Activated T-helper 1 cell treated with Interleukin-2 at 50 U/mL for 16 hours (primary cell): ENCODE measurements around the gene ZNF48.
A peak's percentile ranks its signal among the peaks of the same experiment; 100 is the strongest.

Experiments
- DNase-seq: peaks from one replicate; pipeline ENCODE4 v3.0.0-alpha.2; 2020; ENCODE audit warnings: low read depth

Gene ZNF48

DNA sequence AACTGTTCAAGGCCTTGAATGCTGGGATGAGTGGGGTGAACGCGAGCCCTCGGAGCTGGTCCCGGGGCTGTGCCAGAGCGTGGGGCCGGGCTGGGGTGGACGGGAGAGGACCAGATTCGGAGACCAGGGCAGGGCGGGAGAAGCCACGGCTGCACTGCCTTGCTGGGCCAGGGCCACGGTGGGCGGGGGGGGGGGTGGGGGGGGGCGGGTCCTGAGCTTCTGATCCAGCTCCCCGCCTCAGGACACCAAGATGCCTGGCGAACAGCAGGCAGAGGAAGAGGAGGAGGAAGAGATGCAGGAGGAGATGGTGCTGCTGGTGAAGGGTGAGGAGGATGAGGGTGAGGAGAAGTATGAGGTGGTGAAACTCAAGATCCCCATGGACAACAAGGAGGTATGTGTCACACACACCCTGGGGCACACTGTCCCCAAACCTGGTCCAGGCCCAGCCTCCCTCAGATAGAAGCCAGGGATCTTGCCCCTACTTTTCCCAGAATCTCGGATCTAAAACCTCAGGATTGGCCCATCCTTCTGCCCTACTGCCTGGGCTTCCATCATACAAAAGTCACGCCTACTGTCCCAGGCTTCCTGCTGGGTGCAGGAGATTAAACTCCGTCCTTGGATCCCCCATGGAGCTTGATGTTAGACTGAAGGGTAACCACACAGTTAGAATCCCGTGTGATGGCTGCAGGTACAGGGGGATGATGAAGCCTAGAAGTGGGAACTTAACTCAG lies 12.7 kb downstream of the ZNF48 start:
- no peak for DNase-seq

DNA sequence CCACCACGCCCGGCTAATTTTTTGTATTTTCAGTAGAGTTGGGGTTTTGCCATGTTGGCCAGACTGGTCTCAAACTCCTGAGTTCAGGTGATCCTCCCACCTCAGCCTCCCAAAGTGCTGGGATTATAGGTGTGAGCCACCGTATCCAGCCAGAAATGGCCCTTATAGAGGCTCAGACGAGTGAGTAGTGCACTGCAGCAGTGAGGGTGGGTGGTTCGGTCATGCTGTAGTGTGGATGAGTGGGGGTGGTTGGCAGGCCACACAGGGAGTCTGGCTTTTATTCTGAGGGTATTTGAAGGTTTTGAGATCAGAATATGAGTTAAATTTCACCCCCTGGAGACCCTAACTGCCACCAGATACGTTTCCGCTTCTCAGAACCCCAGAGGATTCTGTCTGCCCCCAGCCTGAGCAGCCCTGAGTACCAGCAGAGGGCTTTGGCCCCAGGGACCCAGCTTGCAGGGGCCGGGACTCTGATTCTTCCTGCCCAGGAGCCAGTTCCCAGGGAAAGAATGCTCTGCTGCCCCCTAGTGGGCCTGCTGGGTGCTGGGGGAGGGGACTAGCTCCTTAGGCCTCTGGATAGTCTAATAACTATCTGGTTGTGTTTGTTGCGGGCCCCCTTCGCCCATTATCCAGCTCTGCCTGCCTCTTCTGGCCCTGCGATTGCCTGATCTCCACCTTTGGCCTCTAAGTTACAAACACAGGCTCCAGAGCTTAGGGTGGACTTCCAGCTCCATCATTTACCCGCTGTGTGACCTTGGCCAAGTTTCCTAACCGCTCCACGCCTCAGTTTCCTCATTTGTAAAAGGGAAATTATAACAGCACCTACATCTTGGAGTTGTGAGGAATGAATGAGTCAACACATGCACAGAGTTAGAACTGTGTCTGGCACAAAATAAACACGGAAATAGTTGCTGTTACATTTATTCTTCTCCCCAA lies 14.2 kb downstream of the ZNF48 start:
- DNase-seq, result peak; percentile 89

DNA sequence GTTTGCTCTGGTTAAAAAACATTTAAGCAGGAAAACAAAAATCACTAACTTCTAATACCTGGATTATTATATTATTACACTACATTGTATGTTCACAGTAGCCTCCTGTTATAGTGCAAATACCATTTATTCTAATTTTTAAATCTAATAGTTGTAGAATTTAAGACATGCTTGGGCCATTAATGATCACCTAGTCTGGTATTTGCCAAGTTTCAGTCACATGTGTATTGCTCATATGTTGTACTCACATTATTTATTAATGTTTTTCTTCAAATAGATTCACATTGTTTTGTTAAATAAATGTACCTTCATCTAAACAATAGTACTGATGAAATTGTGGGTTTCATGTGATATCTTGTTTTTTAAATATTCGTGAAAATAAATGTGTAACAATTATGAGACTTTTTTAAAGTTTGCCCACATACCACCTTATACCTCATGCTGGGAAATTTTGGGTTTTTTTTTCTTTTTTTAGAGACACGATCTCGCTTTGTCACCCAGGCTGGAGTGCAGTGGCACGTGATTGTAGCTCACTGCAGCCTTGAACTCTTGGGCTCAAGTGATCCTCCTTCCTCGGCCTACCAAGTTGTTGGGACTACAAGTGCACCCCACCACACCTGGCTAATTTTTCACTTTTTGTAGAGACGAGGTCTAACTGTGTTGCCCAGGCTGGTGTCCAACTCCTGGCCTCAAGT lies 18.0 kb downstream of the ZNF48 start:
- no peak for DNase-seq

DNA sequence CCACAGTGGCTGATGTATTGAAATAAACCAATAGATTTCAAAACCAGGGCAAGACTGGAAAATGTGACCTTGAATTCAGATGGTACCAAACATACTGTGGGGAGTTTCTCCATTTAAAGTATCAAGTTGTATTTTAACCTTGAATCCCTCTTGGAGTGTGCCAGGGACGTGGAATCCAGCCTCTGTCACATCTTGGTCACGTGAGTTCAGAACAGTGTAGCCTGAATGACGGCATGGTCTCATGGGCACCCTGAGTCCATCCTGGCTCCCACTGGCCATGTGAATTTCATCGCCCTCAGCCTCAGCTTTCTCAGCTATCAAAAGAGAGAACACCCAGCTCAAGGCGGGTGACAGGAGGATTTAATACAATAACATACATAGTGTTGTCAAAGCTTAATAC lies 18.9 kb downstream of the ZNF48 start:
- DNase-seq, result no peak

DNA sequence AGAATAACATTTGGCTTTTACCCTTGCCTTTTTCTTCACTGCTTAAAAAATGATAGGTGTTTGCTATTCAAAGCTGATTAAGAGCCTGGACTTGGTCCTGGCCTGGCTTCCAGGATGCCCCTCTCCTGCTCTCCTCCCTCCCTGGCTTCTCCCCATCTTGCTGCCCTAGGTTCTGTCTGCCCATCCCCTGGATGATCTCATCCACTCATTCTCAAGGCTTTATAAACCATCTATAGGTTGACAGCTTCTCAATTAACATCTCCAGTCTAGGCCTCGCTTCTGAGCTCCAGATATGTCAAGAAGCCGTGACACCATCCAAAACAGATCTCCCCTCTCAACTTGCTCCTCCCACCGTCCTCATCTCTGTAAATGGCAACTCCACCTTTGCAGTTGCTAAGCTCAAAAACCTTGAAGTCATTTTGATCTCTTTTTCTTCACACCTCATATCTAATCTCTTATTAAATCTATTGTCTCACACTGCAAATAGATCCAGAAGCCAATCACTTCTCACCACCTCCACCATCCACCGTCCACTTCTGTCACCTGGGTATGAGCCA lies 20.9 kb downstream of the ZNF48 start:
- DNase-seq, result no peak

DNA sequence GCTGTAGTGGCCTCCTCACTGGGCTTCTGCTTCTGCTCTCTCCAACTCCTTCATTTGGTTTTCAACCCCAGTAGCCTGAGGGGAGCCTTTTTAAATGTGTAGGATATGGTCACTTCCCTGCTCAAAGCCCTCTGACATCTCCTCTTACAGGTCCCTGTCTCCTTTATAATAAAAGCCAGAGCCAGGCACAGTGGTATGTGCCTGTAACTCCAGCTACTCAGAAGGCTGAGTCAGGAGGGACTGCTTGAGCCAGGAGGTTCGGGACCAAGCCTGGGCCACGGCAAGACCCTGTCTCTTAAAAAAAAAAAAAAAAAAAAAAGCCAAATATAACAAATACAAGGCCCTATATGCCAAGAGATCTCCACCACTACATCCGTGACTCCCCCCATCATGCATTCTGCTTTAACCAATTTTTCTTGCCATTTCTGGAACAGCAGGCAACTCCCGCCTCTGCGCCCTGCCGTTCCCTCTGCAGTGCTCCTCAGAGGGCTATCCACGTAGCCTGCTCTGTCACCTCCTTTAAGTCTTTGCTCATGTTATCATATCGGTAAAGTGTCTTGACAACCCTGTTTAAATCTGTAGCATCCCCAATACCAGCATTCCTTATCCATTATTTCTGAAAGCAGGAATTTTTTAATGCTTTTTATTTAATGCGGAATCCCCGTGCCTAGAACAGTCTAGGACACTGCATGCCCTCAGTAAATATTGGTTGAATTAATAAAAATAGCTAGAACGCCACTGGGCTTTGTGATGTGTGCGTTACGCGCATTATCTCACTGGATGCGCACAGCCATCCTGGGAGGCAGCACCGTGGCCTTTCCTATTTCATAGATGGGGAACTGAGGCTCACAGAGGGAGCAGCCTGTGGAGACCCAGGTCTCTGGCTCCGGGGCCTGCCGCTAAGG lies 21.7 kb downstream of the ZNF48 start:
- no peak for DNase-seq

DNA sequence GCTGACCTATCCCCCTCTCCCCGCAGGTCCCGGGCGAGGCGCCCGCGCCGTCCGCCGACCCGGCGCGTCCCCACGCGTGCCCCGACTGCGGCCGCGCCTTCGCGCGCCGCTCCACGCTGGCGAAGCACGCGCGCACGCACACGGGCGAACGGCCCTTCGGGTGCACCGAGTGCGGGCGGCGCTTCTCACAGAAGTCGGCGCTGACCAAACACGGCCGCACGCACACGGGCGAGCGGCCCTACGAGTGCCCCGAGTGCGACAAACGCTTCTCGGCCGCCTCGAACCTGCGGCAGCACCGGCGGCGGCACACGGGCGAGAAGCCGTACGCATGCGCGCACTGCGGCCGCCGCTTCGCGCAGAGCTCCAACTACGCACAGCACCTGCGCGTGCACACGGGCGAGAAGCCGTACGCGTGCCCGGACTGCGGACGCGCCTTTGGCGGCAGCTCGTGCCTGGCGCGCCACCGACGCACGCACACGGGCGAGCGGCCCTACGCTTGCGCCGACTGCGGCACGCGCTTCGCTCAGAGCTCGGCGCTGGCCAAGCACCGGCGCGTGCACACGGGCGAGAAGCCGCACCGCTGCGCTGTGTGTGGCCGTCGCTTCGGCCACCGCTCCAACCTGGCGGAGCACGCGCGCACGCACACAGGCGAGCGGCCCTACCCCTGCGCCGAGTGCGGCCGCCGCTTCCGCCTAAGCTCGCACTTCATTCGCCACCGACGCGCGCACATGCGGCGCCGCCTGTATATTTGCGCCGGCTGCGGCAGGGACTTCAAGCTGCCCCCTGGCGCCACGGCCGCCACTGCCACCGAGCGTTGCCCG lies 22.5 kb downstream of the ZNF48 start:
- DNase-seq, result peak; percentile 84

DNA sequence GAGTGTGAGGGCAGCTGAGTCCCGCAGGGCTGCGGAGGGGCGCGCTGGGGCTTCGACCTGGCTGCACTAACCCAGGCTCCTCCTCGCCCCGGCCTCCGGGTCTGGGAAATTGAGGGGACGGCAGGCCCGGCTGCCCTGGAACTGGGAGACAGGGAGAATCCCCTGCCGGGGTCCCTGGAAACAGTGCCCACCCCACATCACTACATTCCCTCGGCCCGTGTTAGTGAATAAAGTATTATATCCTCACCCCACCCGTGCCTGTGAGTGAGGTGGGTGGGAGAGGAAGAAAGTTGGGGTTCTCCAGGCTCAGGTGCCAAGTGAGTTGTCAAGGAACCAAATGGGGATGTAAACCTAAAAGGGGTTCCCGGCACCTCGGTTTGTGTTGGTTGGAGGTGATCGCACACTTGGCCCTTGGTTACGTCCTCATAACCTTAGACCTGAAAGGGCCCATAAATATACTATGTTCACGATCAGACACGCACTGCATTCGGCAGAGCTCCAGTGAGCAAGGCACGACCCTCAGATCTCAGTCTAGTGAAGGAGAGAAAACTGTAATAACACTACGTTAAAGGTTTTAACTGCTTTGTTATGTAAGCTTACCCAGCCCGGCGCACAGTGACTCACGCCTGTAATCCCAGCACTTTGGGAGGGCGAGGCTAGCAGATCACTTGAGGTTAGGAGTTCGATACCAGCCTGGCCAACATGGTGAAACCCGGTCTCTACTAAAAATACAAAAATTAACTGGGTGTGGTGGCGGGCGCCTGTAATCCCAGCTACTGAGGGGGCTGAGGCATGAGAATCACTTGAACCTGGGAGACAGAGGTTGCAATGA lies 23.3 kb downstream of the ZNF48 start:
- no peak for DNase-seq

DNA sequence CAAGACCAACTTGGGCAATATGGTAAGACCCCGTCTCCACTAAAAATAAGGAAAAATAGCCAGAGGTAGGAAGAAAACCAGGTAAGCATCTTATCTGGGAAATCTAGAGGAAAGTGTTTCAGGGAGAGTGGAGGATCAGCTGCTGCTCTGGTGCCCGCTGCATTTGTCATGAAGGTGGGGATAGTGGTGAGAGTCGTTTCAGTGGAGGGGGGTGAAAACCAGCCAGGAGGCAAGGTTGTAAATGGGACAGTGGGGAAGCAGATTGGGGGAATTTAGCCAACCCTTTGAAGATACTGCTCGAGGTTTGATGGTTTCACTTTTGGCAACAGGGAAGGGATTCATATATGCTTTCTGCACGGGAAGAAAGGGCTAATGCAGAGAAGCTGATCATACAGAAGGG lies 25.8 kb downstream of the ZNF48 start:
- DNase-seq, result no peak

DNA sequence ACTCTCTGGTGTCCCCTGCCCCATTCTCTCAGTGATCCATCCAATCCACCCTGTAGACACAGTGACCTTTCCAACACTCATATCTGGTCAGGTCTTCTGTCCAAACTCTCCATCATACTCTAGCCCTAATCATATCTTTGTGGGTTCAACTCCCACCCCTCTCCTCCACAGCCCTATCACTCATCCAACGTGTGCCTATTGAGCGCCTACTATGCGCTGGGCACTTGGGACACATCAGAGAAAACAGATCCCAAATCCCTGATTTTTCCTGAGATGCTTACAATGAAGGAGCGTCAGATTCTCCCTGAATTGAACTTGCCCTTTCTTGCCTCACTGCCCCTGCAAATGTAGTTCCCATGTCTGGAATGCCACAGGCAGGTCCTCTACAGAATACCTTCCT lies 32.8 kb downstream of the ZNF48 start:
- no peak for DNase-seq

DNA sequence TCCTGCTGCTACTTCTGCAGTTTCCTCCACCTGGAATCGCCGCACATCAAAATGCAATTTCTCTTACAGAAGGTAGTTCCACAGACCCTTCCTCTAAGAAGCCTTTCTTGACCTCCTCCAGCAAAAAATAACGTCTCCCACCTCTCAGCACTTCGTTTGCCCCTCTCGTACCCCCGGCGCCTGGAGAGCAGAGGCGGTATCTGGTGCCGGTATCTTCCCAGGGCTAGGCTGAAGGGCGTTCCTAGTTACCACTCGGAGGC lies 34.1 kb downstream of the ZNF48 start:
- no peak for DNase-seq

DNA sequence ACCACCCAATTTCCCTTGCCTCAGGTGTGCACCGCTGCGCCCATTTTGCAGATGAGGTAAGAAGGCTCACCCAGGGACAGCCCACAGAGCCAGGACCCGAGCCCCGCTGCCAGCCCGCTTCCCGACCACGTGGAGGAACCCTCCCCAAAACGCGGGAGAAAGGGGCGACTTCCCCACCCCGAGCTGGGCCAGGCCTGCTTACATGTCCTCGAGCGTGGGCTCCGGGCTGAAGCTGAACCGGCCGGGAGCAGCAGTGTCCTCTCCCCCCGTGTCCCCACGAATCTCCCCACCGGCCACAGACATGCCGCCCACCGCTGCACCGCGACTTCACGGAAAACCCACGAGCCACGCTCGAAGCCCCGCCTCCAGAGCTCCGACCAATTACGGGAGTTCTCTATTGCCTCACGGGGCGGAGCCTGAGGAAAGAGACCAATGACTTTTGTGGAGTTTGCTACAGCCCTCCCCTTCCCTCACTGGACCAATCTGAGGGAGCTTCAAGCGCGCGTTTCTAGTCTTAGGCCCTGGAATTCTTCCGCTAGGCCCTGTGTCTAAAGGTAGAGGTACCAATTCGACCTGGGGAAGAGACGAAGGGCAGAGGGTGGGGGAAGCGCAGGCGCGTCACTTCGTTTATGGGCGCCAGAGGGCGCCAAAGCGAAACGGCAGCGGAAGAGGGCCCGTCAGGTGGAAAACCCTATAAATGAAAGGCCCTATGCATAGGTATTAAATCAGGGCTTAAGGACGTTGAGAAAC lies 34.6 kb downstream of the ZNF48 start, which contains the start of gene DCTPP1:
TSS of gene DCTPP1 (minus strand) at position 353 of the 750 bp plus-strand sequence. CDS start at position 303, 50 bp downstream.
- peak; percentile 86 for DNase-seq

DNA sequence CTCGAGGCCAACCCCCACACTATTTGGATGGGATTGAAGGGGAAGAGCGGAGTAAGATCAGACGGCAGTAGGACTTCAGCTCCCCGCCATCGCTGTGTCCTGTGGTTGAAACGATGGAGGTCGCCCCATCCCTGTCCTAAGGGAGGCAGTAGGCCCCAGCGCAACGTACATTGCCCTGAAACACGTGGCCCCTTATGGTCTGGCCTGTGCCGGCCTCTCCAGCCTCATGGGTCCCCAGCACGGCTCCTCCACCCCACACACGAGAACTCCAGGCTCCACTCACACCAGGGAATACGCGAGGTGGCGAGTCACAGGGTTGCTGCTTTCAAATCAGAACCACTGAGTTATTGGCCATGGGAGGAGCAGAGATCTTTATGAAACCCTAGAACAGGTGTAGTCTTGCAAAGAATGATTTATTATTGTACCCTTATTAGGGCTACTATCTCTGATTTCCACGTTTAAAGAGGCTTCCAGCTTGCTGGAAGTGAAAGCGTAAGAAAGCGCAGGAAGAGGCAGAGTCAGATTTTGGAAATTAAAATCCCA lies 35.3 kb downstream of the ZNF48 start:
- no peak for DNase-seq

DNA sequence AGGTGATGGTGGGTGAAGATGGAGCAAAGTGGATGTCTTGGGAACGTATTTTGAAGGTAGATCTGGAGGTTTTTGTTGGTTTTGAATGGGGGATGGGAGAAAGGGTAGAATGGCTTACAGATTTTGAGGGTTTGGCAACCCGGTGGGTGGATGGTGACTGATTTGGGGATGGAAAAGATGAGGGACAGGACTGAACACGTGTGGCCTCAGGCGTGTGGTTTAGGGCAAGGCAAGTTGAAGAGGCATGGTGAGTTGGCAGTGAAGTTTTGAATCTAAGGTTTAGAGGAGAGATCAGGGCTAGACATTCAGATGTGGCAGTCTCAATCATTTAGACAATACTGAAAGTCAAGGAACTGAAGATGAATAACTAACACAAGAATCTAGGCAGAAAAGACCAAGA lies 39.6 kb downstream of the ZNF48 start:
- no peak for DNase-seq

DNA sequence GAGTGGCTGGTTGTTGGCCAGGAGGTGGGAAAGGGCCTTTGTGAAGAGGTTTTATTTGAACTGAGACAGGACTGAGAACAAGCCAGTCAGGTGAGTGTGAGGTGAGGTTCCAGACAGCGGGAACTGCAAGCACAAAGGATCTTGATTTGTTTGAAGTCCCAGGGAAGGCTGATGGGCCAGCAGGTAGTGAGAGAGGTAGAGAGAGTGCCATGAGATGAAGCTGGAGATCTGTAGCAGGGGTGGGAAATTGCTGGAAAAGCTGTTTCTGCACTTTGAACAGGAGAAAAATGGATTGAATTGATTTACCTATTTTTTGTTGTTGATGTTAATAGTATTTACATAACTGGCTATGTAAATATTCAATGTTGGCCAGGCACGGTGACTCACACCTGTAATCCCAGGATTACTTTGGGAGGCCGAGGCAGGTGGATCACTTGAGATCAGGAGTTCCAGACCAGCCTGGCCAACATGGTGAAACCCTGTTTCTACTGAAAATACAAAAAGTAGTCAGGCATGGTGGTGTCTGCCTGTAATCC lies 42.4 kb downstream of the ZNF48 start:
- DNase-seq, result no peak

DNA sequence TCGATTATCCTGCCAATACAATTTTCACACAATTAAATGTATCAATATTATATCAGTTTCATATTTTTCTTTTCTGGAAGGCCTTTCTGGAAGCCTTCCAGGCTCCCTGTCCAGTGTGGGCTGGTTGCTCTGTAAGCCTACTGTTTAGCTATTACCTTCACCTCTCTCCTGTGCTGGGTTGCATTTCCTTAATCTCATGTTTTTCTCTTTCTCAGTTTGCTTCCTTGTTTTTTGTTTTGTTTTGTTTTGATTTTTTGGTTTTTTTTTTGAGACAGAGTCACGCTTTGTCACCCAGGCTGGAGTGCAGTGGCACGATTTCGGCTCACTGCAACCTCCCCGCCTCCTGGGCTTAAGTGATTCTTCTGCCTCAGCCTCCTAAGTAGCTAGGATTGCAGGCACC lies 43.6 kb downstream of the ZNF48 start:
- no peak for DNase-seq

DNA sequence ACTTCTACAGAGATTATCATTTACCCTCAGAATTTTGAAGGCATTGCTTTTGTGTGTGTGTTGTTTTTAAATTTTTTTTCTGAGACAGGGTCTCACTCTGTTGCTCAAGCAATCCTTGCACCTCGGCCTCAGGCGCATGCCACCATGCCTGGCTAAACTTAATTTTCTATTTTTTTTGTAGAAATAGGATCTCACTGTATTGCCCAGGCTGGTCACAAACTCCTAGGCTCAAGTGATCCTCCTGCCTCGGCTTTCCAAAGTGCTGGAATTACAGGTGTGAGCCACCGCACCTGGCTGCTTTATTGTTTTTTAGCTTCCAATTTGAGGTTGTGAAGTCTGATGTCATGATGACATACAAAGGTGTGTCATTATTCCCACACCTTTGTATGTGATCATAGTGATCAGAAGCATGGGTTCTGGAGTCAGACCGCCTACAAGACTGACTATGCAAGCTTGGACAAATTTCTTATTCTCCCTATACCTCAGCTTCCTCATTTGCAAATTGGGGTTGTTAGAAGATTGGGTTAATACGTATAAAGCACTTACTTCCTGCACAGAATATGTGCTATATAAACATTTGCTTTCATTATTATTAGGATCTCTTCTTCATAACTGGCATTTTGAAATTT lies 44.6 kb downstream of the ZNF48 start:
- DNase-seq, result no peak

DNA sequence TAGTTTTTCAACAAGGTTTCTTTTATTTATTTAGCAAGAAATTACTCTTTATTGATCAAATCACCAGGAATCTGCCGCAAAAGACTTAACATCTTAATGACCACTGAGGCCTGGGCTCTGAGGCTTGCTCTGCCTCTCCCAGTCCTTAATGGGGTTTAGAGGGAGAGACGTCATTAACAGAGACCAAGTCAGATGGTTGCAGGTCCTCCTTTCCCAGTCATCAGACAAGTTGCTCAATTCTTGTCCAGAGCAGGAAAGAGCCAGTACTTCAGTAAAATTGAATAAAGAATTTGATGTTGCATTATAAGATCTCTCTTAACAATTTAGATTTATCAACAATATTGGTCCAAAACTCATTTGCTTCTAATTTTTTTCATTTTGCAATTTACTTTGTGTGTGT lies 48.4 kb downstream of the ZNF48 start:
- DNase-seq, result no peak
